HG03521 (cell line): ENCODE results near the gene DXO.

ENCODE experiments used
- ATAC-seq: cut with Tn5 transposase; IDR thresholded peaks from one replicate; pipeline ENCODE4 v1.9.1; 2021; ENCODE audit warnings: mild to moderate bottlenecking, moderate library complexity; ENCODE audit not compliant: unreplicated experiment

DXO gene

DNA sequence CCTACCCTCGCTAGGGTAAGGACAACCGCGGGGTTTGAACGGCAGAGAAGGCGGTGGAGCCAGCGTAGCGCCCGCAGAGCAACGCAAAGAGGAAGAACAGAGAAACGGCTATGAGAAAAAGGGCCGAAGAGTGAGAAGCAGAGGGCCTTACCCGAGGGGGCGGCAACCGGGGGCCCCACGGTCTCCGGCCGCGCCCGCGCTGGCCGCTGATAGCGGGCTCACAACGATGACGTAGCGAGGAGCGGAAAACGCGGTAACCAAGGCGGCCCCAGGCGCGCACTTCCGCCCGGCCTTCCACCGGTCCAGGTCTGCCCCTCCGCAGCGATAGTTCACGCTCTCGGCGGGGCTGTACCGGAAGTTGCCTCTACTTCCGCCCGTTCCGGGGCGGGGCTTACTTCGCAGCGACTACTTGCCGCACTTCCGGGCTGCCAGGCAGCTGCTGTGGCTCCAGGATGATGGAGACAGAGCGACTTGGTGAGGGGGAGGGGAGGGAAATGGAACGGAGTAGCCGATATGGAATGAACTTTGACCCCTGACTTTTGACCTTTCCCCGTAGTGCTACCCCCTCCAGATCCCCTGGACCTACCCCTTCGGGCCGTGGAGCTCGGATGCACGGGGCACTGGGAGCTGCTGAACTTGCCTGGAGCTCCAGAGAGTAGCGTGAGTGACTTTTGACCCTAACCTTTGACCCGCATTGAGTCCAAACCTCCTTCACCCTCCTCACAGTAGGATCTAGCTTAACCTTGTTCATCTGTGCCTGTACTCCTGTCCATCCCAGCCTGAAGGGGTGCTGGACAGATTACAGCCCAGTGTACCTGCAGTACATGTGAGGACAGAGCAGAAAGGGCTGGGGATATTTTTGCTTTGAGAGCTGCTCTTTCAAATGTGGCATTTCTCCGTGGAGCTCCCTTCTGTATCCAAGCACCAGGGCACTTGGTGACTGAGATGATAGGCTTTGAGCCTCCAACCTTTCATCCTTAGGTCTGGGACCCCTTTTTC, 12.9 kb downstream of the DXO start, which contains the start of the genes NELFE and SKIC2:
Gene NELFE, minus strand, starts transcription at position 231 of the 999 bp plus-strand sequence. CDS start 525 bp downstream, outside the sequence.
Gene SKIC2, plus strand, starts transcription at position 435 of the 999 bp plus-strand sequence. Its CDS starts 18 bp downstream, at position 453.
- ATAC-seq, result peak; percentile 90

DNA sequence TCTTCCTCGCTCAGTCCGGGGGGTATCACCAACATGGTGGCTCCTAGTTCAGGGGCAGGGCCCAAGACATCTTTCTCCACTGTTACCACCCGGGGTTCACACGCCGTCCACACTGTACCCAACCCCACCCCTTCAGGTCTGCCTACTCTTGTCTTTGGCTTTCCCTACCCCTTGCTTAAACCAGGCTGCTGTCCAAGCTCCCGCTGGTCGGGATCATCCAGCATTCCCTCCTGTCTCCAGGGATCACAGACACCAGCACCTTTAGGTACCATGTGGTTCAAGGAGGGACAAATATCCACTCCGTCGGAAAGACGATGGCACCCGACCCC, 13.6 kb downstream of the DXO start:
- no peak for ATAC-seq

DNA sequence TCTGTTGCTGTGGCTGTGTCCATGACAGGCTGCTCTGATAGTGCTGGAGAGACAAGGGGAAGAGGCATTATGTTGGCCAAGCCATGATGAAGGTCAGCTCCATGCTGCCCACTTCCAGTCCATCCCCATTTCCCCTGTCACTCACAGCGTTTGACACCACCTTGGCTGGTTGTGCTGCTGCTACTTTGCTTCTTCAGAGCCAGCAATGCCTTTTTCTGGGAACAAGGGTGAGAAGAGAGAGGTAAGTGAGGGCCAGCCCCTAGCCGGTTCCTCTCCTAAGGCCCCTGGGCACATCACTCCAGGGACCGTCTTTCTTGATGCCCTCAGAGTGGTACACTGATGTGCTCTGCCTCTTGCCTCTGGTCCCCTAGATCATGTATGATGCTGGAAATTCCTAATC, 15.1 kb downstream of the DXO start:
- ATAC-seq, result no peak

DNA sequence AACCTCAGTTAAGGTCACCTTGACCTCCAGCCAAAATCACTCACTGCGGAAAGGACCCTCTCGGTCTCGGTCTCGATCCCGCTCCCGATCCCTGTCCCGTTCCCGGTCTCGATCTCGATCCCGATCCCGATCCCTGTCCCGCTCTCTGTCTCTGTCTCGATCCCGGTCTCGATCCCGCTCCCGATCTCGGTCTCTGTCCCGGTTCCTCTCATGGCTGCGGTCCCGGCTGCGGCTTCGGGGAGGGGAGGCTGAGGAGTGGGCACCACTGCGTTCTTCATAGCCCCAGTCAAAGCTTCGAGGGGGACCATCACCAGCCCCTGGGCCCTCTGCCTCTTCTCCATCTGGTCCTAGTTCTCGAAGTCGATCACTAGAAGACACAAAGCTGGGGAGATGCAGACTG, 17.4 kb downstream of the DXO start:
- ATAC-seq, result no peak

DNA sequence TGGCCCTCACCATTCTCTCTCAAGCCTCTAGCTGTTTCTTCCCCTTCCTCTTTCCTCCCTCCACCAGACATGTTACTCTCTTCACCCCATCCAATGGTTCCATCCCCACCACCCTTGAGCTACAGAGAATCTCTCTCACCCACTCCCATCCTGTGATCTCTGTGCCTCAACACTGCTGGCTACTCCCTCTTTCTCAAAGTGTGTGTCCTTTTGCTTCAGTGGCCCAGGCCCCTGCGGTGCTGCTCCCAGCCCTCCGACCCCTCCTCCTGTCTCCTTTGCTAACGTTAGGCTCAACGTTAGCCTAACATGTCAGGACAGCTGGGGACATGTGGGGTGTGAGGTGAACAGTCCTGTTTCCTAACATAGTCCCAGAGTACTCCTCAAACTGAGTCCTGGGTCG, 19.0 kb downstream of the DXO start:
- ATAC-seq, result no peak

DNA sequence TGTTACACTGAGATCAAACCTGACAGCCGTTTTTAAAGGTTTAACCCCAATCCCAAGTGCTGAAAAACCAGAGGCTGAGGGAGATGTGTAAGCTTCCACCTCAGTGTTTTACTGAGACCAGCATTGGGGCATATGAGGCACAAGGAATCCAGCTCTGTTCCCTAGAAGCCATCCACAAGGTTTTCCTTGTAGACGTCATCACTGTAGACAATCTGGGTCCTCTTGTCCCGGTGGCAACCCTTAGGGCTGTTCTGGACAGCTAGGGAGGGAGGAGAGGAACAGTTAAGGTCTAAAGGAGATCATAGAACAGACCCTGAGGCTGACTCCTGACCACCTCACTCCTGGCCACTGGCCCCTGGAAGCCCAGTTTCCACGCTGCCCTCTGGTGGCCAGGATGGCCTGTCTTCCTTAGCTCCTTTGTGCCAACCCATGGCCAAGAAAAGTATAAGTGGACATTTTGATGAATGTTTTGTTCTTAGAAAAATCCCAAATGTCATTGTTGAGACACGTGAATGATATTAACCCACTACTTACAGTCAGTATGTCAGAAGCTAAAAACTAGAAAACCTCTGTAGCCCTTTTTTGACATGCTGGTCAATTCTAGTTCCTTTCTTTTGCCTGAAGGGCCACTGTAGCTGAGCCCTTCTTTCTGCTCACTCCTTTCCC, 19.7 kb downstream of the DXO start:
- no peak for ATAC-seq

DNA sequence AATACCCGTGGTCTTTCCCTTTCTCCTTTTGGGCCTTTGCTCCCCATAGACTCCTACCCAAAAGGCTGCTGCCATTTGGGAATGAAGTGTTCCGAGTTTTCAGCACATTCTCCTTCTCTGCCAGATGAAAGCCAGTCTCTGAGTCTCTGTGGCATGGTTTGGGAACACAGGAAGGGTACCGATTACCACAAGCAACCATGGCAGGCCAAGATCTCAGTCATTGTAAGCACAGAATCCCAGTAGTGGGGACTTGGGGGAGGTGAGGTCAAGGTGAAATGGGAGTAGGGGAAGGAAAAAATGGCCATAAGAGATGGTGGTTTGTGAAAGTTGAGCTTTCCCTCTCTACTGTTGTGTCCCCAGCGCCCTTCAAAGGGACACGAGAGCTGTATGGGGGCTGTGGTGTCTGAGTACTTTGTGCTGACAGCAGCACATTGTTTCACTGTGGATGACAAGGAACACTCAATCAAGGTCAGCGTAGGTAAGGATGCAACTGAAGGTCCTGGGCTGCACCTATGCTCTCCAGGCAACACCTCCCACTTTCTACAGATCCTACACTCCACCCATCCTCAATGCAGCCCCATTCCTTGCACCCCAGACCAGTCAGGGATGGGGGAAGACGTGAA, 21.9 kb downstream of the DXO start:
- no peak for ATAC-seq

DNA sequence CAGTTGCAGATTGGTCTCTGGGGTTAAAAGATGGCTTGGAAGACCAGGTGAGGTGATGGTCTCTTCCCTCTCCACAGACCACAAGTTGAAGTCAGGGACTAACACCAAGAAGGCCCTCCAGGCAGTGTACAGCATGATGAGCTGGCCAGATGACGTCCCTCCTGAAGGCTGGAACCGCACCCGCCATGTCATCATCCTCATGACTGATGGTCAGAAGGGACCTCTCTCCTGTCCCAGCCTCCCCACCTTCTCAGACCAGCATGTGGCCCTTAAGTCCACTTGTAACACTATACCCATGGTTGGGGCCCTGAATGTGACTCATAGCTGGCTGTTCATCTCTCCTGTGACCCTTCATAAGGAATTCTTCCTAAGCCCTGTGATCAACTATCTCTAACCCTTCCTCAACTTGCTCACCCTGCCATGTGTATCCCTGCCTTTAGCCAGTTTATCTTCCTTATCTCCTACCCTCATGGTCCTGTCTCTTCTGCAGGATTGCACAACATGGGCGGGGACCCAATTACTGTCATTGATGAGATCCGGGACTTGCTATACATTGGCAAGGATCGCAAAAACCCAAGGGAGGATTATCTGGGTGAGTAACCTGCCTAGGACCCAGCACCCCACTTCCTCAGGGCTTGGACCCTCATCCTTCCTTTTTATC, 23.1 kb downstream of the DXO start:
- no peak for ATAC-seq

DNA sequence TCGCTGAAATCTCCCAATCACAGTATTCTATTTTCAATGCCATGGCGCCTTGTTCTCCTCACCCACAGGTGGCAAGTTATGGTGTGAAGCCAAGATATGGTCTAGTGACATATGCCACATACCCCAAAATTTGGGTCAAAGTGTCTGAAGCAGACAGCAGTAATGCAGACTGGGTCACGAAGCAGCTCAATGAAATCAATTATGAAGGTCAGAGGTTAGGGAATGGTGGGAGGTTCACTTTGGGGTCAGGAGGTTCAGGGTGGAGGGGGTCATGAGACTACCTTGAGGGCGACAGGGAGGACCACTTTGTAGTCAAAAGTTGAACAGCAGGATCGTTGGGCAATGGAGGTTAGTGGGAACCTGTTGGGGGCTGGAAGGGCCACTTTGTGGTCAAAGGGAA, 23.6 kb downstream of the DXO start:
- ATAC-seq, result no peak

DNA sequence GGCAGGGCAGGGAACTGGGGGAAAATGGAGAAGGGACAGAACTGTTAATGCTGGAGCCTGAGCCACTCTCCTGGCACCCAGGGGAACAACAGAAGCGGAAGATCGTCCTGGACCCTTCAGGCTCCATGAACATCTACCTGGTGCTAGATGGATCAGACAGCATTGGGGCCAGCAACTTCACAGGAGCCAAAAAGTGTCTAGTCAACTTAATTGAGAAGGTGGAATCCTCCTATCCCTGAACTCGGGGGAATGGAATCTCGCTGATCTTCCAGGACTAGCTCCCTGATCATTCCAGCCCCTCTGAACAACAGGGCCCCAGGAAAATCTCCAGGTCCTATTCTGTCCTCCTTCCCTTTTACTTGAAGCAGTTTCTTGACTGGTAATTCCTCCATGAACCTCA, 24.1 kb downstream of the DXO start:
- no peak for ATAC-seq

DNA sequence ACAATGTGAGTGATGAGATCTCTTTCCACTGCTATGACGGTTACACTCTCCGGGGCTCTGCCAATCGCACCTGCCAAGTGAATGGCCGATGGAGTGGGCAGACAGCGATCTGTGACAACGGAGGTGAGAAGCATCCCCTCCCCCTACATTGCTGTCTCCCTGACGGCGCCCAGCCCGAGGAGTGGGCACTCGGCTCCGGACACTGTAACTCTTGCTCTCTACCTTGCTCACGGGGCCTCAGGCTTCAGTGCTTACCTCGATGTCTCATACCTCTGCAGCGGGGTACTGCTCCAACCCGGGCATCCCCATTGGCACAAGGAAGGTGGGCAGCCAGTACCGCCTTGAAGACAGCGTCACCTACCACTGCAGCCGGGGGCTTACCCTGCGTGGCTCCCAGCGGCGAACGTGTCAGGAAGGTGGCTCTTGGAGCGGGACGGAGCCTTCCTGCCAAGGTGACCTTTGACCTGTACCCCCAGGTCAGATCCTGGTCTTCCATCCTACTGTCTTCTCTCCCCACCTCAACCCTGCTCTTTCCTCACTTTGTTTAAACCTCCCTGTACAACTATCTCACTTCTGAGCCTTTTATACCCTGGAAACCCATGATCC, 24.8 kb downstream of the DXO start:
- no peak for ATAC-seq

DNA sequence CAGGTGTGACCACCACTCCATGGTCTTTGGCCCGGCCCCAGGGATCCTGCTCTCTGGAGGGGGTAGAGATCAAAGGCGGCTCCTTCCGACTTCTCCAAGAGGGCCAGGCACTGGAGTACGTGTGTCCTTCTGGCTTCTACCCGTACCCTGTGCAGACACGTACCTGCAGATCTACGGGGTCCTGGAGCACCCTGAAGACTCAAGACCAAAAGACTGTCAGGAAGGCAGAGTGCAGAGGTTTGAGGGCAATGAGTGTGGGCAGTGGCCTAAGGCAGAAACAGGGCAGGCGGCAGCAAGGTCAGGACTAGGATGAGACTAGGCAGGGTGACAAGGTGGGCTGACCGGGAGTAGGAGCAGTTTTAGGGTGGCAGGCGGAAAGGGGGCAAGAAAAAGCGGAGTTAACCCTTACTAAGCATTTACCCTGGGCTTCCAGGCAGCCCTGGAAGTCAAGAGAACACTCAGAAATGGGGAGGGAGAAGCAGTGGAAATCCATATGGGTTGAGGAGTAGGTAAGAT, 25.5 kb downstream of the DXO start:
- no peak for ATAC-seq

DNA sequence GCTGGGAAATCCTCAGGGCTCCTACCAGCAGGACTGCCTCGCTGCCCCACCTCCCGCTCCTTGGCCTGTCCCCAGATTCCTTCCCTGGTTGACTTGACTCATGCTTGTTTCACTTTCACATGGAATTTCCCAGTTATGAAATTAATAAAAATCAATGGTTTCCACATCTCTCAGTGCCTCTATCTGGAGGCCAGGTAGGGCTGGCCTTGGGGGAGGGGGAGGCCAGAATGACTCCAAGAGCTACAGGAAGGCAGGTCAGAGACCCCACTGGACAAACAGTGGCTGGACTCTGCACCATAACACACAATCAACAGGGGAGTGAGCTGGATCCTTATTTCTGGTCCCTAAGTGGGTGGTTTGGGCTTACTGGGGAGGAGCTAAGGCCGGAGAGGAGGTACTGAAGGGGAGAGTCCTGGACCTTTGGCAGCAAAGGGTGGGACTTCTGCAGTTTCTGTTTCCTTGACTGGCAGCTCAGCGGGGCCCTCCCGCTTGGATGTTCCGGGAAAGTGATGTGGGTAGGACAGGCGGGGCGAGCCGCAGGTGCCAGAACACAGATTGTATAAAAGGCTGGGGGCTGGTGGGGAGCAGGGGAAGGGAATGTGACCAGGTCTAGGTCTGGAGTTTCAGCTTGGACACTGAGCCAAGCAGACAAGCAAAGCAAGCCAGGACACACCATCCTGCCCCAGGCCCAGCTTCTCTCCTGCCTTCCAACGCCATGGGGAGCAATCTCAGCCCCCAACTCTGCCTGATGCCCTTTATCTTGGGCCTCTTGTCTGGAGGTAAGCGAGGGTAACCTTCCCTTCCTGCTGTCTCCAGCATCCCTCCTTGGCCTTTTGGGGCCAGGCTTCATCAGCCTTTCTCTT, 26.2 kb downstream of the DXO start, which contains the start of gene CFB:
Gene CFB, plus strand, starts transcription at position 589 of the 863 bp plus-strand sequence. Its CDS starts 127 bp downstream, at position 716.
- ATAC-seq, result no peak

DNA sequence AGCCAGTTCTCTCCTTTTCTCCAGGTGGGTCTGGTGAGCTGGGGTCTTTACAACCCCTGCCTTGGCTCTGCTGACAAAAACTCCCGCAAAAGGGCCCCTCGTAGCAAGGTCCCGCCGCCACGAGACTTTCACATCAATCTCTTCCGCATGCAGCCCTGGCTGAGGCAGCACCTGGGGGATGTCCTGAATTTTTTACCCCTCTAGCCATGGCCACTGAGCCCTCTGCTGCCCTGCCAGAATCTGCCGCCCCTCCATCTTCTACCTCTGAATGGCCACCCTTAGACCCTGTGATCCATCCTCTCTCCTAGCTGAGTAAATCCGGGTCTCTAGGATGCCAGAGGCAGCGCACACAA, 26.8 kb downstream of the DXO start:
- no peak for ATAC-seq

DNA sequence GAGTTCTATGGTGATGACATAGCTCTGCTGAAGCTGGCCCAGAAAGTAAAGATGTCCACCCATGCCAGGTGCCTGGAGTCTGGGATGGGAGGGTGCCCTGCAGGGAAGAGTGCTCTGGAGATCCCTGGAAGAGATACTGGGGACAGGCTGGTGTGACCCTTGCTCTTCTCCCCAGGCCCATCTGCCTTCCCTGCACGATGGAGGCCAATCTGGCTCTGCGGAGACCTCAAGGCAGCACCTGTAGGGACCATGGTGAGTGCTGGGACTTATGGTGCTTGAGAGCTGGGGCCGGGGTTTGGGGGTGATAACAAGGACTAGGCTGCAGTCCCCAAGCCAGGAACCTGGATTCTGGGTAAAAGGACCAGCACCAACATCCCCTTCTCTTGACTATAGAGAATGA, 28.2 kb downstream of the DXO start:
- ATAC-seq, result no peak

DNA sequence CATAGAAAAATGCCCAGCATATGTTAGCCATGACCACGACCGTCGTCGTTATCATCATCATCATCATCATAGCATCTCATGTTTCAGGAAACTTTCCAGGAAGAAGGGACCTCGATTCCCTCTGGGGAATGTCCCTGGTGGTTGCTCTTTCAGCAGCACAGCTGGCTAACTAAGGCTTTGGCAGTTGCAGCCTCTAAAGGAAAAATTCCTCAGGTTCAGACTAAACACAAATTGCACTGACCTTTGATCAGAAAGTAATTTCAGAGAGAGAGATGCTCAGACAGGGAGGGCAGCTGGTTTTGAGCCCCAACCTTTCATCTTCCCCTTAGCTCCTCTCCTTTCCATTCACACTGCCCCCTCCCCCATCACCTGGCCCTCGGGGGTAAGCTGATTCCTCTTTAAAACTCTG, 31.7 kb downstream of the DXO start:
- ATAC-seq, result no peak

DNA sequence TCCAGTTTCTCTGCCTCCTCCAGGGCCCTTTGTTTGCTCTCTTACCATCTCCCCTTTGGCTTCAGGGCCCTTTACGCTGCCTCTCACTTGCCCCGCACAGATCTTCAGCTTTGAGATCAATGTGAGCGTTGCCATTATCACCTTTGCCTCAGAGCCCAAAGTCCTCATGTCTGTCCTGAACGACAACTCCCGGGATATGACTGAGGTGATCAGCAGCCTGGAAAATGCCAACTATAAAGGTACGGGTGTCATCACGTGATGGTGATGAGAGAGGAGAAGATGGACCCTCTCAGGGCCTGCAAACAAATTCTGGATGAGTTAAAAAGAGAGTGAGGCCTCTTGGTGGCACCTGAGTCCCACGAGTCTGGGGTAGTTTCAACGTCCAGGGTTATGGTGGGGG, 36.1 kb downstream of the DXO start:
- no peak for ATAC-seq

DNA sequence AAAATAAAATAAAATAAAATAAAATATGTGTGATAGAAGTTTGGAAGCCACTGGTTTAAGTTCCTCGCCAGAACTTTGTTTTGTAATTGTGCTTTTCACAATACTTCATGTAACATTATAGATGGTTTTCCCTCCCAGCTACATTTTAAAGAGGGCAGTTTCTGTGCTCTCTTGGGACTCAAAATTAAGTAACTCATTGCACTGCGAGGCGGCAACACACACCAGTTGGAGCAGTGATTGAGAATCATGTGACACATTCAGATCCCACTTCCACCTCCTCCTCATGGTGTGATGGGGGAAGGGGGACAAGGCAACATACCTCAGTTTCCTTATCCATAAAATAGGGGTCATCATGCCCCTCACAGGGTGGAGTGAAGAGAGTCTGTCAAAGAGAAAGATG, 36.9 kb downstream of the DXO start:
- no peak for ATAC-seq

DNA sequence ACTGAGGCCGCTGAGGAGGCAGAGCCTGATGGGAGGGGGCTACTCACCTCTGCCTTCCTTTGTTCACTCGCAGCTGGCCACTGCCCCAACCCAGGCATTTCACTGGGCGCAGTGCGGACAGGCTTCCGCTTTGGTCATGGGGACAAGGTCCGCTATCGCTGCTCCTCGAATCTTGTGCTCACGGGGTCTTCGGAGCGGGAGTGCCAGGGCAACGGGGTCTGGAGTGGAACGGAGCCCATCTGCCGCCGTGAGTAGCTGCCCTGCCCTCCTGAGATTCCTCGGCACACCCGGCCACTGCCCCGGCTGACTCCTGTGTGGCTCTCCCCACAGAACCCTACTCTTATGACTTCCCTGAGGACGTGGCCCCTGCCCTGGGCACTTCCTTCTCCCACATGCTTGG, 38.4 kb downstream of the DXO start:
- ATAC-seq, result no peak
